Left ventricle myocardium inferior (tissue), 1 donor: ENCODE data around the gene APOC4. TPM values are rescaled to one million over a fixed set of nuclear protein-coding genes. Genes with fewer than 3 reads are reported as not detected.

Experiments
- DNase-seq: peaks from one replicate; pipeline ENCODE4 v3.0.0-alpha.2; 2020
- H3K27ac ChIP-seq: fragments of 200-600 bp; replicated peaks from 2 replicates; pipeline ENCODE4 v1.8.0; 2021
- H3K27me3 ChIP-seq: fragments of 200-600 bp; 2 replicates; pipeline ENCODE4 v1.8.0; 2021; ENCODE audit warnings: low read depth
- H3K36me3 ChIP-seq: fragments of 200-600 bp; 2 replicates; pipeline ENCODE4 v1.8.0; 2021
- H3K4me1 ChIP-seq: fragments of 200-600 bp; 2 replicates; pipeline ENCODE4 v1.8.0; 2021
- H3K4me3 ChIP-seq: fragments of 200-600 bp; 2 replicates; pipeline ENCODE4 v1.8.0; 2021; ENCODE audit warnings: mild to moderate bottlenecking, moderate library complexity
- H3K9me3 ChIP-seq: fragments of 200-600 bp; replicated peaks from 2 replicates; pipeline ENCODE4 v1.8.0; 2021
- intact Hi-C: fragments of 100-400 bp; cut with micrococcal nuclease; formaldehyde crosslinking; loops from one replicate; pipeline ENCODE4 v1.11.0; 2022
- total RNA-seq: library from RNA; stranded (reverse); fragmentation: NEBNext Ultra II Directional; extraction: Animal tissue kit (Norgen Biotek cat#: 25700); gene quantifications from one replicate; pipeline ENCODE4 v1.2.1, GENCODE V29; 2021
- TF ChIP-seq, protein P1 (sequence below): fragments of 200-600 bp; IDR thresholded peaks from 2 replicates; pipeline ENCODE4 v1.8.0; 2021; ENCODE audit warnings: antibody characterized with exemption, mild to moderate bottlenecking, borderline replicate concordance
- donor health status: DM: no; HTN: yes; CAD: no; lungs with severe emphysema.

The APOC4 gene
- total RNA-seq, 1 donor from 2014 or later = not detected

- H3K36me3 ChIP-seq = peaks cover 82% of the 10 kb centered on the region
- TF ChIP-seq, protein P1, sequence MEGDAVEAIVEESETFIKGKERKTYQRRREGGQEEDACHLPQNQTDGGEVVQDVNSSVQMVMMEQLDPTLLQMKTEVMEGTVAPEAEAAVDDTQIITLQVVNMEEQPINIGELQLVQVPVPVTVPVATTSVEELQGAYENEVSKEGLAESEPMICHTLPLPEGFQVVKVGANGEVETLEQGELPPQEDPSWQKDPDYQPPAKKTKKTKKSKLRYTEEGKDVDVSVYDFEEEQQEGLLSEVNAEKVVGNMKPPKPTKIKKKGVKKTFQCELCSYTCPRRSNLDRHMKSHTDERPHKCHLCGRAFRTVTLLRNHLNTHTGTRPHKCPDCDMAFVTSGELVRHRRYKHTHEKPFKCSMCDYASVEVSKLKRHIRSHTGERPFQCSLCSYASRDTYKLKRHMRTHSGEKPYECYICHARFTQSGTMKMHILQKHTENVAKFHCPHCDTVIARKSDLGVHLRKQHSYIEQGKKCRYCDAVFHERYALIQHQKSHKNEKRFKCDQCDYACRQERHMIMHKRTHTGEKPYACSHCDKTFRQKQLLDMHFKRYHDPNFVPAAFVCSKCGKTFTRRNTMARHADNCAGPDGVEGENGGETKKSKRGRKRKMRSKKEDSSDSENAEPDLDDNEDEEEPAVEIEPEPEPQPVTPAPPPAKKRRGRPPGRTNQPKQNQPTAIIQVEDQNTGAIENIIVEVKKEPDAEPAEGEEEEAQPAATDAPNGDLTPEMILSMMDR = no peak
- DNase-seq = no peak
- no peaks in the 10 kb centered on the region for H3K9me3 ChIP-seq
- intact Hi-C loops = no loop called here
- no peak overlapping the region for H3K4me3 ChIP-seq
- no peak overlapping the region for H3K27ac ChIP-seq
- H3K27me3 ChIP-seq = no peaks in the 10 kb centered on the region
- no peaks in the 10 kb centered on the region for H3K4me1 ChIP-seq
Measured at GRCh38 chr19:44990459-44990858, 48.4 kb downstream of the APOC4 start.

- Histone ChIP-seq H3K4me3 (no peak overlapping the region), H3K27me3 (no peaks in the 10 kb centered on the region), H3K9me3 (no peaks in the 10 kb centered on the region), H3K4me1 (no peaks in the 10 kb centered on the region), H3K27ac (no peak overlapping the region), H3K36me3 (peaks cover 77% of the 10 kb centered on the region)
- intact Hi-C loops = no loop called here
- TF ChIP-seq, protein P1 = no peak
- DNase-seq = no peak
Measured at GRCh38 chr19:44990966-44991365, 48.9 kb downstream of the APOC4 start.

GRCh38 chr19:44992336-44993163, 50.5 kb downstream of the APOC4 start:
- no peak overlapping the region for H3K27ac ChIP-seq
- TF ChIP-seq, protein P1 = no peak
- no peaks in the 10 kb centered on the region for H3K27me3 ChIP-seq
- no peak overlapping the region for H3K4me3 ChIP-seq
- H3K36me3 ChIP-seq = peaks cover 61% of the 10 kb centered on the region
- intact Hi-C loops = no loop called here
- H3K4me1 ChIP-seq = no peaks in the 10 kb centered on the region
- no peaks in the 10 kb centered on the region for H3K9me3 ChIP-seq
- no peak for DNase-seq

- no peak overlapping the region for H3K27ac ChIP-seq
- peaks cover 52% of the 10 kb centered on the region for H3K36me3 ChIP-seq
- intact Hi-C loops = no loop called here
Measured at GRCh38 chr19:44993526-44993925, 51.5 kb downstream of the APOC4 start.

DNA sequence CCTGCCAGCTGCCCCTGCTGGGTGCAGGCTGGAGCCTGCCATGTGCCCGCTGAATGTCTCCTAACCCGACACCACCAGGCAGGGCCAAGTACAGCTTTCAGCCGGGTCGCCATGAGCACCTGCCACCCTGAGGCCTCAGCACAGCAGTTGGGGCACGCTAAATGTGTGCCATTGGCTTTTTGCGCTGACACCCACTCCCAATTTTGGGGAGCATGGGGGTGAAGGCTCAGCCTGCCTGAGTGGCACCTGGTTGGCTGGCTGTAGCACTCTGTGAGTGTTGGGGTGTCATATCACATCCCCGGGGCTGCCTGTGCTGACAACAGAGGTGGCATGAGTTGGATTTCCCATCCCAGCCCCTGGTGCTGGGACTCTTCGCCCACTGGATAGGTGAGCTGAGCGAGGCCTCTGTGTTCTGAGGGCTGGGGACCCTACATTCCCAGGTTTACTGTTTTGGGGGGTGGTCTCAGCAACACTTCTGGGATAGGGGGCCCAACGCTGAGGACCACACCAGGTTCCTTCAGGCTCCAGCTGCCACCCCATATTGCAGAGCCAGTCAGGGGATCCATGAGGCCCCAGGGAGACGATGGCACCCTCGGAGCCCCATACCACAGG, 52.0 kb downstream of the APOC4 start:
- intact Hi-C loops = no loop called here
- Histone ChIP-seq H3K4me1 (no peaks in the 10 kb centered on the region), H3K27ac (no peak overlapping the region), H3K4me3 (no peak overlapping the region), H3K36me3 (peaks cover 47% of the 10 kb centered on the region), H3K27me3 (no peaks in the 10 kb centered on the region), H3K9me3 (no peaks in the 10 kb centered on the region)
- DNase-seq = no peak
- TF ChIP-seq, protein P1 = no peak

More at GRCh38 chr19:44993526-44993925, 51.5 kb downstream of the APOC4 start:
- TF ChIP-seq, protein P1 = no peak
- no peak for DNase-seq
- H3K4me1 ChIP-seq = no peaks in the 10 kb centered on the region
- H3K4me3 ChIP-seq = no peak overlapping the region
- no peaks in the 10 kb centered on the region for H3K27me3 ChIP-seq
- H3K9me3 ChIP-seq = no peaks in the 10 kb centered on the region

Other genes with a start within 250 kb of the APOC4 start
- gene CEACAM16, start 243.1 kb upstream of the APOC4 start, total RNA-seq = not detected
- 15.0 TPM for gene BCL3, start 193.5 kb upstream of the APOC4 start, total RNA-seq
- gene CBLC, start 164.3 kb upstream of the APOC4 start, total RNA-seq = not detected
- 91.9 TPM for gene BCAM, start 133.1 kb upstream of the APOC4 start, total RNA-seq
- gene NECTIN2, start 95.9 kb upstream of the APOC4 start, total RNA-seq = 40.7 TPM
- 47.3 TPM for gene TOMM40, start 51.0 kb upstream of the APOC4 start, total RNA-seq
- 24.1 TPM for gene APOE, start 36.4 kb upstream of the APOC4 start, total RNA-seq
- gene APOC1, start 27.6 kb upstream of the APOC4 start, total RNA-seq = 0.85 TPM
- gene APOC2, start 3.8 kb downstream of the APOC4 start, total RNA-seq = not detected
- gene CLPTM1, start 13.1 kb downstream of the APOC4 start, total RNA-seq = 89.3 TPM
- gene RELB, start 59.2 kb downstream of the APOC4 start, total RNA-seq = 4.0 TPM
- 31.3 TPM for gene CLASRP, start 96.8 kb downstream of the APOC4 start, total RNA-seq
- not detected for gene ZNF296, start 134.2 kb downstream of the APOC4 start, total RNA-seq
- 15.9 TPM for gene GEMIN7, start 137.0 kb downstream of the APOC4 start, total RNA-seq
- 15.9 TPM for gene PPP1R37, start 150.9 kb downstream of the APOC4 start, total RNA-seq
- gene NKPD1, start 218.7 kb downstream of the APOC4 start, total RNA-seq = 0.05 TPM
- gene TRAPPC6A, start 236.0 kb downstream of the APOC4 start, total RNA-seq = 15.8 TPM
- 3.5 TPM for gene BLOC1S3, start 236.5 kb downstream of the APOC4 start, total RNA-seq